Lower lobe of right lung (tissue), 2 donors: ENCODE results near the gene RUNX1. TPM values are rescaled to one million over a fixed set of nuclear protein-coding genes. Genes with fewer than 3 reads are reported as not detected.

Experiments used
- ATAC-seq, 2 donors: fragments of 200-7000 bp; cut with Tn5 transposase; one replicate each; pipeline ENCODE4 v1.9.1; 2020 to 2022; ENCODE audit warnings: mild to moderate bottlenecking in 2 of 2, moderate library complexity in 2 of 2
- DNase-seq: peaks from one replicate; pipeline ENCODE4 v3.0.0-alpha.2; 2020
- H3K27ac ChIP-seq: fragments of 200-600 bp; one replicate; pipeline ENCODE4 v1.8.0; 2022
- H3K27me3 ChIP-seq: fragments of 200-600 bp; one replicate; pipeline ENCODE4 v1.8.0; 2022; ENCODE audit warnings: low read depth
- H3K36me3 ChIP-seq: fragments of 200-600 bp; one replicate; pipeline ENCODE4 v1.8.0; 2022; ENCODE audit warnings: mild to moderate bottlenecking
- H3K4me1 ChIP-seq: fragments of 200-600 bp; one replicate; pipeline ENCODE4 v1.8.0; 2022
- H3K4me3 ChIP-seq: fragments of 200-600 bp; one replicate; pipeline ENCODE4 v1.8.0; 2022; ENCODE audit warnings: mild to moderate bottlenecking
- H3K9me3 ChIP-seq: fragments of 200-600 bp; one replicate; pipeline ENCODE4 v1.8.0; 2022
- intact Hi-C: fragments of 100-400 bp; cut with DNase I; formaldehyde crosslinking; loops from one replicate; pipeline ENCODE4 v1.11.0; 2022
- total RNA-seq: library from RNA; stranded (reverse); fragmentation: NEBNext Ultra II Directional; extraction: Animal tissue kit (Norgen Biotek cat#: 25700); gene quantifications from one replicate; pipeline ENCODE4 v1.2.1, GENCODE V29; 2021
- TF ChIP-seq, protein P1 (sequence below): fragments of 200-600 bp; IDR thresholded peaks from one replicate; pipeline ENCODE4 v1.8.0; 2022; ENCODE audit warnings: antibody characterized with exemption, mild to moderate bottlenecking
- donor health status: DM: no; HTN: yes; CAD: no; lungs with severe emphysema.

The RUNX1 gene
- total RNA-seq, 1 donor from 2014 or later, result 110 TPM

GRCh38 chr21:34890724-34891612, 158.1 kb downstream of the RUNX1 start:
- peaks cover 37% of the 10 kb centered on the region for H3K27me3 ChIP-seq

GRCh38 chr21:34890470-34890723, 158.7 kb downstream of the RUNX1 start:
- peak overlapping the region; percentile 70 for H3K4me3 ChIP-seq
- H3K36me3 ChIP-seq, result no peaks in the 10 kb centered on the region
- H3K9me3 ChIP-seq, result no peaks in the 10 kb centered on the region
- DNase-seq, result no peak
- intact Hi-C loops, result no loop called here
- peaks cover 23% of the 10 kb centered on the region for H3K4me1 ChIP-seq
- peaks cover 37% of the 10 kb centered on the region for H3K27me3 ChIP-seq
- peak overlapping the region; percentile 95 for H3K27ac ChIP-seq
- TF ChIP-seq, protein P1, sequence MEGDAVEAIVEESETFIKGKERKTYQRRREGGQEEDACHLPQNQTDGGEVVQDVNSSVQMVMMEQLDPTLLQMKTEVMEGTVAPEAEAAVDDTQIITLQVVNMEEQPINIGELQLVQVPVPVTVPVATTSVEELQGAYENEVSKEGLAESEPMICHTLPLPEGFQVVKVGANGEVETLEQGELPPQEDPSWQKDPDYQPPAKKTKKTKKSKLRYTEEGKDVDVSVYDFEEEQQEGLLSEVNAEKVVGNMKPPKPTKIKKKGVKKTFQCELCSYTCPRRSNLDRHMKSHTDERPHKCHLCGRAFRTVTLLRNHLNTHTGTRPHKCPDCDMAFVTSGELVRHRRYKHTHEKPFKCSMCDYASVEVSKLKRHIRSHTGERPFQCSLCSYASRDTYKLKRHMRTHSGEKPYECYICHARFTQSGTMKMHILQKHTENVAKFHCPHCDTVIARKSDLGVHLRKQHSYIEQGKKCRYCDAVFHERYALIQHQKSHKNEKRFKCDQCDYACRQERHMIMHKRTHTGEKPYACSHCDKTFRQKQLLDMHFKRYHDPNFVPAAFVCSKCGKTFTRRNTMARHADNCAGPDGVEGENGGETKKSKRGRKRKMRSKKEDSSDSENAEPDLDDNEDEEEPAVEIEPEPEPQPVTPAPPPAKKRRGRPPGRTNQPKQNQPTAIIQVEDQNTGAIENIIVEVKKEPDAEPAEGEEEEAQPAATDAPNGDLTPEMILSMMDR, result no peak
- no peak for ATAC-seq

More at GRCh38 chr21:34890724-34891612, 158.1 kb downstream of the RUNX1 start:
- intact Hi-C loops, result no loop called here
- DNase-seq (peak; percentile 59), ATAC-seq (no peak)
- H3K9me3 ChIP-seq, result no peaks in the 10 kb centered on the region
- H3K4me3 ChIP-seq, result peak overlapping the region; percentile 70
- peaks cover 23% of the 10 kb centered on the region for H3K4me1 ChIP-seq
- H3K27ac ChIP-seq, result peak overlapping the region; percentile 95
- TF ChIP-seq, protein P1, result no peak
- H3K36me3 ChIP-seq, result no peaks in the 10 kb centered on the region

- H3K36me3 ChIP-seq, result no peaks in the 10 kb centered on the region
- peak overlapping the region; percentile 70 for H3K4me3 ChIP-seq
- peaks cover 37% of the 10 kb centered on the region for H3K27me3 ChIP-seq
- TF ChIP-seq, protein P1, result peak; percentile 93
- peak overlapping the region; percentile 95 for H3K27ac ChIP-seq
- intact Hi-C loops, result no loop called here
- ATAC-seq (peak; percentile 72 to 90), DNase-seq (peak; percentile 89)
- H3K9me3 ChIP-seq, result no peaks in the 10 kb centered on the region
- H3K4me1 ChIP-seq, result peaks cover 23% of the 10 kb centered on the region
Measured at GRCh38 chr21:34889676-34890469, 159.2 kb downstream of the RUNX1 start.

GRCh38 chr21:34889320-34889675, 159.8 kb downstream of the RUNX1 start:
- TF ChIP-seq, protein P1, result no peak
- ATAC-seq (no peak), DNase-seq (peak; percentile 78)
- peaks cover 37% of the 10 kb centered on the region for H3K27me3 ChIP-seq
- H3K27ac ChIP-seq, result peak overlapping the region; percentile 95
- intact Hi-C loops, result no loop called here
- H3K36me3 ChIP-seq, result no peaks in the 10 kb centered on the region
- H3K4me3 ChIP-seq, result peak overlapping the region; percentile 70
- H3K4me1 ChIP-seq, result peaks cover 23% of the 10 kb centered on the region
- no peaks in the 10 kb centered on the region for H3K9me3 ChIP-seq

DNA sequence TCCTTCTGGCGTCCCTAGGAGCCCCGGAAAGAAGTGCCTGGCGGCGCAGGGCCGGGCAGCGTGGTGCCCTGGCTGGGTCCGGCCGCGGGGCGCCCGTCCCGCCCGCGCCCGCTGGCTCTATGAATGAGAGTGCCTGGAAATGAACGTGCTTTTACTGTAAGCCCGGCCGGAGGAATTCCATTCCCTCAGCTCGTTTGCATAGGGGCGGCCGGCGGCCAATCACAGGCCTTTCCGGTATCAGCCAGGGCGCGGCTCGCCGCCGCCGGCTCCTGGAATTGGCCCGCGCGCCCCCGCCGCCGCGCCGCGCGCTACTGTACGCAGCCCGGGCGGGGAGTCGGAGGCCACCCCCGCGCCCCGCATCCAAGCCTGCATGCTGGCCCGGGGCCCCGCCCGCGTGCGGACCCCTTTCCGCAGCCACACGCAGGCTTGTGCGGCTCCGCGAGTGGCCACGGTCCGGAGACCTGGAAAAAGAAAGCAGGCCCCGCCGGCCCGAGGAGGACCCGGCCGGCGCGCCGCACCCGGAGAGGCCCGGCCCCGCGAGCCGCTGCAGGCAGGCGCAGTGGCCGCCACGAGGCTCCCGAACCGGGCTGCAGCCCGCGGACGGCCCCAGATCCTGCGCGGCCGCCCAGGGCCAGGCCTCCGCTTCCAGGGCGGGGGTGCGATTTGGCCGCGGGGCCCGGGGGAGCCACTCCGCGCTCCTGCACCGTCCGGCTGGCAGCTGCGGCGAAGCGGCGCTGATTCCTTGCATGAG, 160.4 kb downstream of the RUNX1 start:
- Histone ChIP-seq H3K9me3 (no peaks in the 10 kb centered on the region), H3K27ac (peak overlapping the region; percentile 95), H3K36me3 (no peaks in the 10 kb centered on the region), H3K27me3 (peaks cover 37% of the 10 kb centered on the region), H3K4me3 (peak overlapping the region; percentile 70), H3K4me1 (peaks cover 23% of the 10 kb centered on the region)
- peak; percentile 79 to 87 for ATAC-seq
- peak; percentile 97 for DNase-seq
- TF ChIP-seq, protein P1, result no peak
- intact Hi-C loops, result no loop called here
